Esophagus (tissue), 2 donors: Measurements from ENCODE around the gene SCN9A. TPM values are rescaled to one million over a fixed set of nuclear protein-coding genes. Genes with fewer than 3 reads are reported as not detected.
"Not testable (repeated sequence)": the region's sequence is repeated elsewhere in the genome, so short reads cannot be mapped to it uniquely, and the experiment has no call there.

Experiments used
- H3K27ac ChIP-seq, 2 donors: one replicate each; pipeline ENCODE4 v1.5.1; 2013; ENCODE audit warnings: low read depth in 2 of 2, mild to moderate bottlenecking in 2 of 2, inconsistent platforms in 1 of 2, low read length in 1 of 2, moderate library complexity in 1 of 2
- H3K27me3 ChIP-seq, 2 donors: one replicate each; pipeline ENCODE4 v1.6.1; 2013; ENCODE audit warnings: low read length in 2 of 2, control low read depth in 1 of 2, mild to moderate bottlenecking in 1 of 2; ENCODE audit not compliant: insufficient read depth in 2 of 2, control insufficient read depth in 1 of 2
- H3K36me3 ChIP-seq, 2 donors: one replicate each; pipeline ENCODE4 v1.6.1; 2013; ENCODE audit warnings: low read length in 1 of 2; ENCODE audit not compliant: control insufficient read depth in 2 of 2, insufficient read depth in 2 of 2
- H3K4me1 ChIP-seq, 2 donors: one replicate each; pipeline ENCODE4 v1.6.1; 2013; ENCODE audit warnings: low read length in 1 of 2; ENCODE audit not compliant: control insufficient read depth in 2 of 2, insufficient read depth in 2 of 2
- H3K4me3 ChIP-seq, 2 donors: one replicate each; pipeline ENCODE4 v1.5.1; 2013; ENCODE audit warnings: low read length in 2 of 2, mild to moderate bottlenecking in 2 of 2, low read depth in 1 of 2, moderate library complexity in 1 of 2
- H3K9me3 ChIP-seq, 2 donors: one replicate each; pipeline ENCODE4 v1.6.1; 2013; ENCODE audit warnings: mild to moderate bottlenecking in 2 of 2, low read depth in 1 of 2, low read length in 1 of 2, moderate library complexity in 1 of 2; ENCODE audit not compliant: control insufficient read depth in 2 of 2, insufficient read depth in 1 of 2
- WGBS, 2 donors: extraction: QIAGEN DNeasy Blood & Tissue Kit; methylation state at CpG; one replicate each; pipeline ENCODE4 v1.1.7; 2013; 5-methylcytosine and 5-hydroxymethylcytosine counted together
- polyA plus RNA-seq, 2 donors: library from polyadenylated mRNA; stranded (reverse); fragments of 200-250 nt; gene quantifications; one replicate each; pipeline ENCODE4 v1.2.3, GENCODE V29; 2013
- donor health status: healthy with polysubstance abuse.
- donor health status: Bipolar disorder and iron deficiency.

SCN9A gene
- polyA plus RNA-seq, 2 donors, result 0.10 to 0.12 TPM

DNA sequence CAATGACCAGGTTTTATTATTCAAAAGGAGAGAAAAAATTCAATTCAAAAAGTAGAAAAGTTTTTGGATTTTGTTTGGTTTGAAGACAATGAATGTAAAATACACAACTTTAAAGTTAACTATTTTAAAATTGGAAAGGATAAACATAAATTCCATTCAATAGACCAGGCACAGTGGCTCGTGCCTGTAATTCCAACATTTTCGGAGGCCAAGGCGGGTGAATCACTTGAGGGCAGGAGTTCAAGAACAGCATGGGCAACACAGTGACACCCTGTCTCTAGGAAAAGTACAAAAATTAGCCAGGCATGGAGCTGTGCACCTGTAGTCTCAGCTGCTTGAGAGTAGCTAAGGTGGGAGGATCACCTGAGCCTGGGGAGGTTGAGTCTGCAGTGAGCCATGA lies 54.7 kb downstream of the SCN9A start:
- H3K27ac ChIP-seq, result no peak overlapping the region
- no peaks in the 10 kb centered on the region for H3K36me3 ChIP-seq
- H3K27me3 ChIP-seq, result no peaks in the 10 kb centered on the region
- no peaks in the 10 kb centered on the region for H3K9me3 ChIP-seq
- WGBS, 2 donors, result 78 to 88% methylated on average over 3 of the region's 3 CpGs
- no peaks in the 10 kb centered on the region for H3K4me1 ChIP-seq
- H3K4me3 ChIP-seq, result no peak overlapping the region

DNA sequence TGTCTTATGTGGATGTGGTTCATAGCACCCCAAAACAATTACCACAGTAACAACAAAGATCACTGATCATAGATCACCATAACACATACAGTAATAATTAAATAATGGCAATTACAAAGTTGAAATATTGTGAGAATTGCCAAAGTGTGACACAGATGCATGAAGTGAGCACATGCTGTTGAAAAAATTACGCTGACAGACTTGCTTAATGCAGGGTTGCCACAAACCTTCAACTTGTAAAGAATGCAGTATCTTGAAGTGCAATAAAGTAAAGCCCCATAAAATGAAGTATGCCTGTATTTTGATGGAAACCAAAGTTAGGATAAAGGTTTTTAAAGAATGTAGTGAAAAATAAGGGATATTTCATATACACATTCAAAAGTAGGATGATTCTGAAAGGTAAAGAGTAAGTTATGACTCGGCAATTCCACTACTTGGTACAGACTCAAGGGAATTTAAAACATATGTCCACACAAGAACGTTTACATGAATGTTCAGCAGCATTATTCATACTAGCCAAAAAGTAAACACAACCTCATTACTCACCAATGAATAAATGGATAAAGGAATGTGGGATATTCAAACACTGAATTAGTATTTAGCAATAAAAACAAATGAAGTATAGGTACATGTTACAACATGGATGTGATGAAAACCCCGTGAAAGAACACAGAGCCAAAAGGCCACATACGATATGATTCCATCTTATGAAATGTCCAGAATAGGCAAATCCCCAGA lies 61.6 kb downstream of the SCN9A start:
- no peak overlapping the region for H3K4me3 ChIP-seq
- H3K27ac ChIP-seq, result no peak overlapping the region
- WGBS, 2 donors, result 39 to 49% methylated on average over 5 of the region's 5 CpGs
- H3K36me3 ChIP-seq, result no peaks in the 10 kb centered on the region
- H3K27me3 ChIP-seq, result no peaks in the 10 kb centered on the region
- H3K9me3 ChIP-seq, result no peaks in the 10 kb centered on the region
- H3K4me1 ChIP-seq, result no peaks in the 10 kb centered on the region

DNA sequence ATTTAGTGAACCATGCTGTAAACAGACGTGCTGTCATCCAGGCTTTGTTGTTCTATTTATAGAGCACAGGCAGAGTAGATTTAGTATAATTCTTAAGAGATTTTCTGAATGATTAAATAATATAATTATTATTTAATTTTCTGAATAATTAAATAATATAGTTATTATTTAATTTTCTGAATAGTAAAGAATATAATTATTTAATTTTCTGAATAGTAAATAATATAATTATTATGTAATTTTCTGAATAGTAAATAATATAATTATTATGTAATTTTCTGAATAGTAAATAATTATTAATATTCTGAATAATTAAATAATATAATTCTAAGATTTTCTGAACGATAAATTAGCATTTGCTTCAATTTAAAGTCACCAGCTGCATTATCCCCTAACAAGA lies 62.9 kb downstream of the SCN9A start:
- 24 to 36% methylated on average over 2 of the region's 2 CpGs for WGBS, 2 donors

DNA sequence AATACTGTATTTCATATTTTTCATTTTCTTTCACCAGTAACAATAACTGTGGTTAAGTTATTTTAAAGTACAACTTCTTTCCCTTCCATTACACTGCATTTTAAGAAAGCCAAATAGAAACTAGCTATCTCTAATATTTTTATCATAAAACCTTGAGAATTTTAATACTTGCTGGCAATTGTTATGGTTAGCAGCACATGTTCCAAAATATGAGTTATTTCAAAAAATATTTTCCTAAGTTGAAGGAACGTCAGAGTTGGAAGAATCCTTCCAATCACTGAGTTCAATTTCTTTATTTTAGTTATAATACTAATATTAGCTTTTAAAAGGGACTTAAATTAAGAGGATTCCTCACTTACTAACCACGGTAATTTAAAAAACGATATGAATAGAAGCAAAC lies 68.4 kb downstream of the SCN9A start:
- no peaks in the 10 kb centered on the region for H3K27me3 ChIP-seq
- H3K4me3 ChIP-seq, result no peak overlapping the region
- no peaks in the 10 kb centered on the region for H3K36me3 ChIP-seq
- WGBS, 2 donors, result 76 to 77% methylated on average over 3 of the region's 3 CpGs
- H3K27ac ChIP-seq, result no peak overlapping the region
- H3K9me3 ChIP-seq, result no peaks in the 10 kb centered on the region
- no peaks in the 10 kb centered on the region for H3K4me1 ChIP-seq

More for the DNA sequence above, 62.9 kb downstream of the SCN9A start:
- not testable (repeated sequence) for H3K27ac ChIP-seq, H3K36me3 ChIP-seq, H3K4me3 ChIP-seq, H3K4me1 ChIP-seq, H3K9me3 ChIP-seq, H3K27me3 ChIP-seq

DNA sequence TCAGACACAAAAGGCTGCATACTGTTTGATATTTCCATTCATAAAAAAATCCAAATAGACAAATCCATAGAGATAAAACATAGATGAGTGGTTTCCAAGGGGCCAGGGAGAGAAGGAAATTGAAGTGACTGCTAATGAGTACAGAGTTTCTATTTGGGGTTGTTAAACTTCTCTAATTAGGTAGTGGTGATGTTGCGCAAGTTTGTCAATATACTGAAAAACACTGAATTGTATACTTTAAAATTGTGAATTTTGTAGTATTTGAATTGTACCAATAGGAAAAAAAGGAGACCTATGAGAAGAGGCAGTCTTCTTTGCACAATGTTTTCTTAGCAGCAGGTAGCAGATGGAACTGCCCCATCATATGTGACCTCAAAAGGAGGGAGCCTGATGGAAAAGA lies 71.1 kb downstream of the SCN9A start:
- Histone ChIP-seq H3K27ac (no peak overlapping the region), H3K27me3 (no peaks in the 10 kb centered on the region), H3K4me1 (no peaks in the 10 kb centered on the region), H3K4me3 (no peak overlapping the region), H3K9me3 (no peaks in the 10 kb centered on the region), H3K36me3 (no peaks in the 10 kb centered on the region)
- 99 to 100% methylated on average over 1 of the region's 1 CpG for WGBS, 2 donors

DNA sequence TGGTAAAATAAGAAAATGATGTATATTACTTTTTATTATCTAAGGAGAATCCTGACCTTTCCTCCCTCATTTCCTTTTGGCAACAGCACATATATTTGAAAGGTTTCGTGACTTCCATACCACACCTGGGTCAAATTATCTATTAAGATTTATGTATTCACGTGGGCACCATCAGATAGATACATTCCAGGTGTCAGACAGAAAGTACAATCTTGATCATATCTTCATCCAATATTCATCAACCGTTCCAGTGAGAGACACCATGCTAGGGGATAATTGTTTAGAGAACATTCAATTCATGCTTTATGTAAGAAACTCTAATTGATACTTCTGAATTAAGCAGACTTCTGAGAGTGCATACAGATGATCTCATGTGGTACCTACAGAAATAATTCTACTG lies 73.7 kb downstream of the SCN9A start:
- no peak overlapping the region for H3K27ac ChIP-seq
- no peaks in the 10 kb centered on the region for H3K27me3 ChIP-seq
- no peaks in the 10 kb centered on the region for H3K9me3 ChIP-seq
- no peaks in the 10 kb centered on the region for H3K36me3 ChIP-seq
- H3K4me1 ChIP-seq, result no peaks in the 10 kb centered on the region
- WGBS, 2 donors, result 58 to 60% methylated on average over 3 of the region's 3 CpGs
- no peak overlapping the region for H3K4me3 ChIP-seq

DNA sequence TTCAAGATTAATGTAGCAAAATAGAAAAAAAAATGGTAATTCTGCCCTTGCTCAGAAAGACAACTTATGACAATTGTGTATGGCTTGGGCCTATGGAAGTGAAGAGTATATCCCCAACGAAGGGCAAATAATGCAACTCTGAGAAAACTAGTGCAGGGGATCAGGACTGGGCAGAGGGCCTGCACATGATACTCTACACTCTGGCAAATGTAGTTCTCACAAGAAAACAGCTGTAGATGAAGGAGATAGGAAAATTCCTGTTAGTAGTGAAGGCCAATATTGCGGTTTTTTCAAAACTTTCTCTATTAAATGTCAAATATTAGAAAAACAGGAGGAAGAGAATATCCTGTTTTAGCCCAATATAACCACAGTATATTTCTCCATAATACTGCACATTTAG lies 77.8 kb downstream of the SCN9A start:
- Histone ChIP-seq H3K4me3 (no peak overlapping the region), H3K4me1 (no peaks in the 10 kb centered on the region), H3K27me3 (no peaks in the 10 kb centered on the region), H3K36me3 (no peaks in the 10 kb centered on the region), H3K27ac (no peak overlapping the region), H3K9me3 (no peaks in the 10 kb centered on the region)
- 67 to 86% methylated on average over 2 of the region's 2 CpGs for WGBS, 2 donors

DNA sequence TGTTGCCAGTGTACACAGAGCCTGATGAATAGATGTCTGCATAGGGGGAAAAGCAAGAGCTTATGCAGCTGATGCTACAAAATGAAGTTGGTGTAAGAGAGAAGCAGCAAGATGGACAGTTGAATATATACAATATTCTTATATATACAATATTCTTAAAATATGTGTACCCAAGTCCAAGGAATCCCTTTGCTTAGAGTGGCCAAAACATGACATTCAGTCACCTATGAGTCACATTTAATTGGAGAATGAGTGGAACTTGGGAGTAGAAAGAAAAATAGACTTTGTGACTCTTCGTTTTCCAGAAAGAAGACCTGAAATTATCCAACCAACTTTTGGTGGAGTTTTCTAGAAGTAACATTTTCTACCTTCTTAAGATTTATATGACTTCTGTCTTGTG lies 81.8 kb downstream of the SCN9A start:
- no peaks in the 10 kb centered on the region for H3K36me3 ChIP-seq
- no peaks in the 10 kb centered on the region for H3K9me3 ChIP-seq
- no peak overlapping the region for H3K27ac ChIP-seq
- no peaks in the 10 kb centered on the region for H3K27me3 ChIP-seq
- H3K4me3 ChIP-seq, result no peak overlapping the region
- 82 to 84% methylated on average over 1 of the region's 1 CpG for WGBS, 2 donors
- no peaks in the 10 kb centered on the region for H3K4me1 ChIP-seq

DNA sequence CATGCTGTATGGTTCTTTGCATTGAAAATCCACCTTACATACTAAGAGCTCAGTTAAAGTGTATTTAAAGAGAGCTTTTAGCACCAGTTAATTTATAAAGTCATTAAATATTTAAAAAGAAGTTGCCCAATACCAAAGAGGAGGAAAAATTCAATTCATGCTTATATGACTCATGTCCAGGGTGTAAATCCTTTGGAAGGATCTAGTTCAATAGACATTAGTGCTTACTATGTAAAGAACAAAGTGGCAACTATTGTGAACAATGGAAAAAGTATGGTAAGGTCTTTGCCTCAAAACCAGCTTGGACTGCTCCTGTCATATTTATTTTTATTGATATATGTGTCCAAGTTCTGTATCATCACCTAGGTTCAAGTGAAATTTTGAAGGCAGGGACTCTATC lies 90.5 kb downstream of the SCN9A start:
- Histone ChIP-seq H3K27ac (no peak overlapping the region), H3K36me3 (no peaks in the 10 kb centered on the region), H3K4me1 (peaks cover 0 to 3% of the 10 kb centered on the region in 2 donors), H3K27me3 (no peaks in the 10 kb centered on the region), H3K4me3 (no peak overlapping the region), H3K9me3 (no peaks in the 10 kb centered on the region)

DNA sequence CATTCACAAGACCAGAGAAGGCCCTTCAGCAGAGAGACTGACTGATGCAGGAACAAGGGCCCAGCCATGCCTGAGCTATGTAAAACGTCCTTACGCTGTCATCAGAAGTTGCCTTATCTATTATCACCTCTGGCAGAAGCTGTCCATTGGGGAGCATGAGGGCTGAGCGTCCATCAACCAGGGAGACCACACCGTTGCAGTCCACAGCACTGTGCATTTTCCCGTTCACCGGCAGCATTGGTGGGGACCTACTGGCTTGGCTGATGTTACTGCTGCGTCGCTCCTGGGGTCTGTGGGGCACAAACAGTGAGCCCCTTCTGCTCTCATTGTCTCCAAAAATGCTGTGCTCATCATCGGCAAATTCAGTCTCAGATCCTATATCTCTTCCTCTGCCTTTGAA lies 91.4 kb downstream of the SCN9A start:
- H3K36me3 ChIP-seq, result no peaks in the 10 kb centered on the region
- H3K27ac ChIP-seq, result no peak overlapping the region
- no peaks in the 10 kb centered on the region for H3K9me3 ChIP-seq
- no peak overlapping the region for H3K4me3 ChIP-seq
- WGBS, 2 donors, result 91% methylated on average over 9 of the region's 9 CpGs
- no peaks in the 10 kb centered on the region for H3K27me3 ChIP-seq
- H3K4me1 ChIP-seq, result peaks cover 0 to 3% of the 10 kb centered on the region in 2 donors
